Activated B cell treated with CpG ODN at 0.5 μM for 24 hours (primary cell): ENCODE measurements around the gene SPIC. TPM values are rescaled to one million over a fixed set of nuclear protein-coding genes. Genes with fewer than 3 reads are reported as not detected.

ENCODE experiments used
- ATAC-seq: fragments of 200-7000 bp; cut with Tn5 transposase; one replicate; pipeline ENCODE4 v1.10.0; 2021; ENCODE audit warnings: low read depth, mild to moderate bottlenecking, moderate library complexity
- CTCF ChIA-PET: fragments of 350-600 bp; sonication (Branson Sonifier 250); formaldehyde crosslinking; loops from one replicate; lab custom pipeline; 2021; ENCODE audit warnings: antibody characterized with exemption; lab: Charles Lee
- POLR2A ChIA-PET: fragments of 350-600 bp; sonication (Branson Sonifier 250); formaldehyde crosslinking; loops from one replicate; lab custom pipeline; 2021; ENCODE audit warnings: antibody characterized with exemption; lab: Charles Lee
- DNase-seq: peaks from one replicate; pipeline ENCODE4 v3.0.0; 2022
- H3K27ac Mint-ChIP-seq: one replicate; pipeline ENCODE4 v1.8.0; 2020; ENCODE audit warnings: mixed read lengths
- H3K27me3 Mint-ChIP-seq: one replicate; pipeline ENCODE4 v1.8.0; 2021; ENCODE audit warnings: mixed read lengths
- H3K36me3 Mint-ChIP-seq: one replicate; pipeline ENCODE4 v1.8.0; 2021; ENCODE audit warnings: low read depth, mixed read lengths
- H3K4me1 Mint-ChIP-seq: one replicate; pipeline ENCODE4 v1.8.0; 2021; ENCODE audit warnings: mixed read lengths
- H3K4me3 Mint-ChIP-seq: one replicate; pipeline ENCODE4 v1.8.0; 2020; ENCODE audit warnings: mild to moderate bottlenecking, mixed read lengths
- H3K9me3 Mint-ChIP-seq: one replicate; pipeline ENCODE4 v1.8.0; 2020; ENCODE audit warnings: mixed read lengths
- intact Hi-C: fragments of 100-400 bp; cut with micrococcal nuclease; formaldehyde crosslinking; loops from one replicate; pipeline ENCODE4 v1.15.1; 2024
- total RNA-seq: library from RNA; stranded (reverse); gene quantifications from 2 replicates; pipeline ENCODE4 v1.2.3, GENCODE V29; 2022
- TF ChIP-seq, protein P1 (sequence below): fragments of 200-600 bp; IDR thresholded peaks from one replicate; pipeline ENCODE4 v1.8.0; 2022; ENCODE audit warnings: antibody characterized with exemption, mild to moderate bottlenecking

SPIC gene
- 0.27 and 0.37 TPM in 2 replicates for total RNA-seq

DNA sequence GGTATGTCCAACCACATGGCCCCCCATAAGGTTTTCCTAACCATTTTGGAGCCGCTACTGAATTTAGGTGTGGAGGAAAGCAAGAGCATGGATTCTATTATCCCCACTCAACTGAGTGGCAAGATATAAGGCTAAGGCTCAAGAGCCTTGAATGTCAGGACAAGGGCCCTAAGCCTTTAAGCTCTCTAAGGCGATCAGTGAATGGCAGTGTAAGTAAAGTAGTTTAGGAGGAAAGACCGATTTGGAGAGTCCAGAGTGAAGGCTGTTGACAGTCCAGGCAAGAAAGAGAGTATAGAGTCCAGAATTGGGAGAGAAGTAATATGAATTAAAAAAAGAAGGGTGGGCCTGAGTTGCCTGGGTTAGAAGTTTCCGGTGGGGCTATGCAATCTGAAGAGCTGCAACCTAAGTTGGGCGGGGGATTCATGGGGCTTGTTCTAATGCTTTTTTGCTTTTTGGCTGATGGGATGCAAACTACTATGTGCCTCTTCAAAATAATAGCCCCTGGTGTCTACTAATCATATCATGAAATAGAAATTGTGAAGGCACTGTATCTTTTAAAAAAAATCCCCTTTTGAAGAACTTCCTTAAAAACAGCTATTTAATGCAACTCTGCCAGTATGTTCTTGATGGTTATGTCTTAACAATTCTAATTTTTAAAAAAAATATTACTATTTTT lies at the start of gene SPIC:
Gene SPIC, plus strand, starts transcription at position 626 of the 676 bp plus-strand sequence. CDS start 1,569 bp downstream, outside the sequence.
- CTCF ChIA-PET, result no interaction called here
- peaks cover 4% of the 10 kb centered on the region for H3K4me1 Mint-ChIP-seq
- ATAC-seq (no peak), DNase-seq (no peak)
- intact Hi-C loops, result no loop called here
- H3K27me3 Mint-ChIP-seq, result peaks cover 4% of the 10 kb centered on the region
- TF ChIP-seq, protein P1, sequence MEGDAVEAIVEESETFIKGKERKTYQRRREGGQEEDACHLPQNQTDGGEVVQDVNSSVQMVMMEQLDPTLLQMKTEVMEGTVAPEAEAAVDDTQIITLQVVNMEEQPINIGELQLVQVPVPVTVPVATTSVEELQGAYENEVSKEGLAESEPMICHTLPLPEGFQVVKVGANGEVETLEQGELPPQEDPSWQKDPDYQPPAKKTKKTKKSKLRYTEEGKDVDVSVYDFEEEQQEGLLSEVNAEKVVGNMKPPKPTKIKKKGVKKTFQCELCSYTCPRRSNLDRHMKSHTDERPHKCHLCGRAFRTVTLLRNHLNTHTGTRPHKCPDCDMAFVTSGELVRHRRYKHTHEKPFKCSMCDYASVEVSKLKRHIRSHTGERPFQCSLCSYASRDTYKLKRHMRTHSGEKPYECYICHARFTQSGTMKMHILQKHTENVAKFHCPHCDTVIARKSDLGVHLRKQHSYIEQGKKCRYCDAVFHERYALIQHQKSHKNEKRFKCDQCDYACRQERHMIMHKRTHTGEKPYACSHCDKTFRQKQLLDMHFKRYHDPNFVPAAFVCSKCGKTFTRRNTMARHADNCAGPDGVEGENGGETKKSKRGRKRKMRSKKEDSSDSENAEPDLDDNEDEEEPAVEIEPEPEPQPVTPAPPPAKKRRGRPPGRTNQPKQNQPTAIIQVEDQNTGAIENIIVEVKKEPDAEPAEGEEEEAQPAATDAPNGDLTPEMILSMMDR, result no peak
- no peaks in the 10 kb centered on the region for H3K36me3 Mint-ChIP-seq
- H3K27ac Mint-ChIP-seq, result no peak within 1 kb of the TSS
- H3K4me3 Mint-ChIP-seq, result no peak within 1 kb of the TSS
- no peaks in the 10 kb centered on the region for H3K9me3 Mint-ChIP-seq
- POLR2A ChIA-PET, result no interaction called here

DNA sequence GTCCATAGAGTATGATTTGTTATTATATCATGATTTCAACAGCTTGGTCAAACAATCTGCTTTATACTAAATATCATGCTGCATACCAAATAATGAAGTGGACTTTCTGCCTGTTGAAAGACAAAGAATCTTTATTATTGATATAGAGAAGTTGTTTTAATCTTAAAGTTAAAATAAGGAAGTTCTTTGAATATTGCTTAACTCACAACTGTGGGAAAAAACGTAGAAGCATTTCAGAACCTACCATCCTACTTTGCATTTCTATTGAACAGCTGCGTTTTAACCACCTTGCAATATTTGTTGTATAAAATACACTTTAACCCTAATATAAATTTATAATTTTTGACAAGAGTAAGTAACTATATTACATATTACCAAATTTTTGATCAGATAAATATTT lies 44.7 kb upstream of the SPIC start:
- Mint-ChIP-seq H3K4me3 (no peak overlapping the region), H3K36me3 (no peaks in the 10 kb centered on the region), H3K27me3 (peaks cover 2% of the 10 kb centered on the region), H3K27ac (no peak overlapping the region), H3K4me1 (no peaks in the 10 kb centered on the region), H3K9me3 (no peaks in the 10 kb centered on the region)
- ChIA-PET POLR2A (no interaction called here), CTCF (no interaction called here)
- ATAC-seq (no peak), DNase-seq (no peak)
- TF ChIP-seq, protein P1, result no peak
- intact Hi-C loops, result no loop called here

DNA sequence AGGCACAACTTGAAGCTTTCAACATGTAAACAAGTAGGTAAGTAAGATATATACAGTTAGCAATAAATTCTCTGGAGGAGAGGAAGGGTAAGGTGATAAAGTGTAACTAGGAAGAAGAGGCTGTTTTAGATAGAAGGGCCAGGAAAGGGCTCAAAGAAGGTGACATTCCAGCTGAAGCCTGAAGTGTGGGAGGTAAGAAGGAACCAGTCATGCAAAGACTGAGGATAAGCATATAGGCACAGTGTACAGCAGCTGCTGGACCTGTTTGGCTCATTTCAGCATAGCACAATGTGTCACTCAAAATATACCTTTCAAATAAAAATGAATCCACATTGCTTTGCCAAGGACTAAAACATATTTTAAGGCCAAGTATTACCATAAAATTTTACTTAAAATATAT lies 39.0 kb upstream of the SPIC start:
- Mint-ChIP-seq H3K9me3 (no peaks in the 10 kb centered on the region), H3K27me3 (peaks cover 2% of the 10 kb centered on the region), H3K4me1 (no peaks in the 10 kb centered on the region), H3K4me3 (no peak overlapping the region), H3K27ac (no peak overlapping the region), H3K36me3 (no peaks in the 10 kb centered on the region)
- intact Hi-C loops, result no loop called here
- CTCF ChIA-PET, result no interaction called here
- DNase-seq (no peak), ATAC-seq (no peak)
- TF ChIP-seq, protein P1, result no peak
- POLR2A ChIA-PET, result no interaction called here

DNA sequence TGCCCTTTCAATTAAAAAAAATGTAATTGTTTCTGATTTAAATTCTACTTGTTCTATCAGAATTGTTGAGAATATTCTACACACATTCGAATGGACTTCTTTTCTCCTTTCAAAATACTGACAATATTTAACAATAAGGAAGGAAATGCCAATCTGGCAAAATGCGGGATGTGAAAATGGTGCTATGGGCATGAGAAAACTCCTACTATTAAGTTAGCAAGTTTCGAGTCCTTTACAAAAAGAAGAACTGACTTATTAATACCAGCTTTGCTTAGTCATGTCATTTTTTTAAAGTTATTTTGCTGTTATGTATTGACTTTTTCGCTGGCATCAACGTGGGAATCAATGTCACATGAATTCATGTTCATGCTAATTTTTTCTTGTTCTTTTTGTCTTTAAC lies 35.9 kb upstream of the SPIC start:
- intact Hi-C loops, result no loop called here
- POLR2A ChIA-PET, result no interaction called here
- CTCF ChIA-PET, result no interaction called here
- TF ChIP-seq, protein P1, result no peak
- H3K4me1 Mint-ChIP-seq, result no peaks in the 10 kb centered on the region
- no peaks in the 10 kb centered on the region for H3K36me3 Mint-ChIP-seq
- no peak overlapping the region for H3K27ac Mint-ChIP-seq
- ATAC-seq (no peak), DNase-seq (no peak)
- no peaks in the 10 kb centered on the region for H3K9me3 Mint-ChIP-seq
- H3K27me3 Mint-ChIP-seq, result peaks cover 2% of the 10 kb centered on the region
- no peak overlapping the region for H3K4me3 Mint-ChIP-seq

DNA sequence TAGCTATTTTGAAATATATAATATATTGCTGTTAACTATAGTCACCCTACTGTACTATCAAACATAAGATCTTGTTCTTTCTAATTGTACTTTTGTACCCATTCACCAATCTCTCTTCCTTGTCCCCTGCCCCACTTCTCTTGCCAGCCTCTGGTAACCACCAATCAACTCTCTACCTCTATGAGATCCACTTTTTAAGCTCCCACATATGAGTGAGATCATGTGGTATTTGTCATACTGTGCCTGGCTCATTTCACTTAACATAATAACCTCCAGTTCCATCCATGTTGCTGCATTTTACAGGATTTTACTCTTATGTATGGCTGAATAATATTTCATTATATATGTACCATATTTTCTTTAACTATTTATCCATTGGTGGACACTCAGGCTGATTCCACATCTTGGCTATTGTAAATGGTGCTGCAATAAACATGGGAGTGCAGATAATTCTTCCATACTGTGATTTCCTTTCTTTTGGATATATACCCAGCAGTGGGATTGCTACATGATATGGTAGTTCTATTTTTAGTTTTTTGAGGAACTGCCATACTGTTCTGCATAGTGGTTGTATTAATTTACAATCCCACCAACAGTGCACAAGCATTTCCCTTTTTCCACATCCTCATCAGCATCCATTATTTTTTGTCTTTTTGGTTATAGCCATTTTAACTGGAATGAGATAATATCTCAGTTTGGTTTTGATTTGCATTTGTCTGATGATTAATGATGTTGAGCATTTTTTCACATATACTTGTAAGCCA lies 33.5 kb upstream of the SPIC start:
- Mint-ChIP-seq H3K4me1 (no peaks in the 10 kb centered on the region), H3K9me3 (no peaks in the 10 kb centered on the region)
- TF ChIP-seq, protein P1, result no peak

More for the DNA sequence above, 33.5 kb upstream of the SPIC start:
- DNase-seq, result no peak
- Mint-ChIP-seq H3K36me3 (no peaks in the 10 kb centered on the region), H3K27me3 (peaks cover 2% of the 10 kb centered on the region), H3K4me3 (no peak overlapping the region), H3K27ac (no peak overlapping the region)
- POLR2A ChIA-PET, result no interaction called here
- no peak for ATAC-seq
- CTCF ChIA-PET, result no interaction called here
- intact Hi-C loops, result no loop called here
